ENCODE results near the gene CYB5D1.
"Not testable (repeated sequence)": the region's sequence is repeated elsewhere in the genome, so short reads cannot be mapped to it uniquely, and the experiment has no call there.

The CYB5D1 gene

GRCh38 chr17:7857713-7858521, at the start of gene CYB5D1:
Gene CYB5D1, plus strand, starts transcription at chr17:7858003. Its CDS starts 132 bp downstream, at chr17:7858135.
- DNase-seq = peak in 54 of 56 donors; percentile 72 to 96 (median 90)

GRCh38 chr17:7809086-7809790, 48.6 kb upstream of the CYB5D1 start:
- DNase-seq = no peak

GRCh38 chr17:7809791-7810343, 47.9 kb upstream of the CYB5D1 start:
- not testable (repeated sequence) for DNase-seq

GRCh38 chr17:7811251-7811650, 46.6 kb upstream of the CYB5D1 start:
- no peak for DNase-seq

GRCh38 chr17:7814969-7815368, 42.8 kb upstream of the CYB5D1 start:
- no peak for DNase-seq

- DNase-seq = no peak
Observed at GRCh38 chr17:7816926-7817642, 40.7 kb upstream of the CYB5D1 start.

- DNase-seq = no peak
Observed at GRCh38 chr17:7817643-7817964, 40.2 kb upstream of the CYB5D1 start.

- DNase-seq = no peak
Observed at GRCh38 chr17:7818026-7818425, 39.8 kb upstream of the CYB5D1 start.

GRCh38 chr17:7818746-7819645, 38.8 kb upstream of the CYB5D1 start:
- no peak for DNase-seq

- no peak for DNase-seq
Observed at GRCh38 chr17:7820231-7820630, 37.6 kb upstream of the CYB5D1 start.

GRCh38 chr17:7822126-7822525, 35.7 kb upstream of the CYB5D1 start:
- no peak for DNase-seq

- peak in 11 of 56 donors; percentile 2 to 52 (median 21) for DNase-seq
Observed at GRCh38 chr17:7823581-7824001, 34.2 kb upstream of the CYB5D1 start.

- no peak for DNase-seq
Observed at GRCh38 chr17:7824021-7824924, 33.5 kb upstream of the CYB5D1 start.

GRCh38 chr17:7825206-7825990, 32.4 kb upstream of the CYB5D1 start:
- DNase-seq = peak in 17 of 56 donors; percentile 7 to 69 (median 32)

GRCh38 chr17:7830616-7831015, 27.2 kb upstream of the CYB5D1 start:
- no peak for DNase-seq

GRCh38 chr17:7831233-7831632, 26.6 kb upstream of the CYB5D1 start:
- no peak for DNase-seq

- no peak for DNase-seq
Observed at GRCh38 chr17:7832431-7832830, 25.4 kb upstream of the CYB5D1 start.

GRCh38 chr17:7833011-7833794, 24.6 kb upstream of the CYB5D1 start:
- DNase-seq = no peak

Measured in nucleus accumbens (tissue), 56 donors.